ENCODE measurements around the gene ARHGEF17.

GRCh38 chr11:73380897-73381410, 72.9 kb downstream of the ARHGEF17 start:
- TF ChIP-seq CTCF (IDR thresholded peaks at IDR 0.05): no peak
- no peak for TF ChIP-seq POLR2A (IDR thresholded peaks at IDR 0.05)

Data from testis (tissue), 2 donors.